NT2/D1 (cell line): ENCODE data around the gene TNFAIP8.

Experiments used
- DNase-seq: peaks from one replicate; pipeline ENCODE4 v3.0.0-alpha.2; 2011; ENCODE audit warnings: low read depth, low spot score
- H3K27me3 ChIP-seq: 2 replicates; pipeline ENCODE4 v1.6.0; 2011; ENCODE audit warnings: mild to moderate bottlenecking; ENCODE audit not compliant: insufficient read length, insufficient read depth
- H3K36me3 ChIP-seq: 2 replicates; pipeline ENCODE4 v1.6.1; 2011; ENCODE audit warnings: mild to moderate bottlenecking, low read length, mixed read lengths; ENCODE audit not compliant: insufficient read depth, insufficient read length
- H3K4me1 ChIP-seq: 2 replicates; pipeline ENCODE4 v1.5.1; 2011; ENCODE audit not compliant: insufficient read depth, insufficient read length
- H3K4me3 ChIP-seq: 2 replicates; pipeline ENCODE4 v1.5.1; 2011; ENCODE audit warnings: low read depth; ENCODE audit not compliant: insufficient read length
- H3K9ac ChIP-seq: 2 replicates; pipeline ENCODE4 v1.6.0; 2011; ENCODE audit warnings: low read depth; ENCODE audit not compliant: insufficient read length
- H3K9me3 ChIP-seq: 2 replicates; pipeline ENCODE4 v1.5.1; 2011; ENCODE audit warnings: mild to moderate bottlenecking, low read length; ENCODE audit not compliant: insufficient read depth
- SUZ12 ChIP-seq: IDR thresholded peaks from 2 replicates; pipeline ENCODE4 v1.6.1; 2011; ENCODE audit not compliant: insufficient read length, insufficient read depth; ENCODE audit errors: extremely low read depth
- YY1 ChIP-seq: IDR thresholded peaks from 2 replicates; pipeline ENCODE4 v1.6.1; 2011; ENCODE audit not compliant: insufficient read length, insufficient read depth
- ZNF274 ChIP-seq: IDR thresholded peaks from 2 replicates; pipeline ENCODE4 v1.6.1; 2011; ENCODE audit warnings: mild to moderate bottlenecking, low read depth, low read length

TNFAIP8 gene

GRCh38 chr5:119315516-119315949, 40.3 kb upstream of the TNFAIP8 start:
- DNase-seq = no peak
- Histone ChIP-seq H3K27me3 (no peaks in the 10 kb centered on the region), H3K36me3 (no peaks in the 10 kb centered on the region), H3K4me3 (no peak overlapping the region), H3K9ac (no peak overlapping the region), H3K9me3 (no peaks in the 10 kb centered on the region), H3K4me1 (no peaks in the 10 kb centered on the region)
- TF ChIP-seq ZNF274 = no peak
- no peak for TF ChIP-seq YY1
- TF ChIP-seq SUZ12 = no peak

- TF ChIP-seq ZNF274 (no peak), YY1 (no peak), SUZ12 (no peak)
- Histone ChIP-seq H3K4me3 (no peak overlapping the region), H3K9ac (no peak overlapping the region), H3K4me1 (no peaks in the 10 kb centered on the region), H3K36me3 (no peaks in the 10 kb centered on the region), H3K27me3 (no peaks in the 10 kb centered on the region), H3K9me3 (no peaks in the 10 kb centered on the region)
- DNase-seq = no peak
Measured at GRCh38 chr5:119316086-119316485, 39.7 kb upstream of the TNFAIP8 start.

GRCh38 chr5:119316906-119317305, 38.9 kb upstream of the TNFAIP8 start:
- Histone ChIP-seq H3K36me3 (no peaks in the 10 kb centered on the region), H3K4me1 (peaks cover 3% of the 10 kb centered on the region), H3K4me3 (no peak overlapping the region), H3K9me3 (no peaks in the 10 kb centered on the region), H3K9ac (no peak overlapping the region), H3K27me3 (no peaks in the 10 kb centered on the region)
- TF ChIP-seq ZNF274 = no peak
- TF ChIP-seq YY1 = no peak
- TF ChIP-seq SUZ12 = no peak
- DNase-seq = no peak

GRCh38 chr5:119318256-119318894, 37.4 kb upstream of the TNFAIP8 start:
- no peak overlapping the region for H3K9ac ChIP-seq
- no peak overlapping the region for H3K4me3 ChIP-seq
- no peaks in the 10 kb centered on the region for H3K36me3 ChIP-seq
- no peak for DNase-seq
- H3K4me1 ChIP-seq = peaks cover 7% of the 10 kb centered on the region
- no peaks in the 10 kb centered on the region for H3K9me3 ChIP-seq
- TF ChIP-seq SUZ12 = no peak
- TF ChIP-seq YY1 = no peak
- TF ChIP-seq ZNF274 = no peak
- H3K27me3 ChIP-seq = no peaks in the 10 kb centered on the region

DNA sequence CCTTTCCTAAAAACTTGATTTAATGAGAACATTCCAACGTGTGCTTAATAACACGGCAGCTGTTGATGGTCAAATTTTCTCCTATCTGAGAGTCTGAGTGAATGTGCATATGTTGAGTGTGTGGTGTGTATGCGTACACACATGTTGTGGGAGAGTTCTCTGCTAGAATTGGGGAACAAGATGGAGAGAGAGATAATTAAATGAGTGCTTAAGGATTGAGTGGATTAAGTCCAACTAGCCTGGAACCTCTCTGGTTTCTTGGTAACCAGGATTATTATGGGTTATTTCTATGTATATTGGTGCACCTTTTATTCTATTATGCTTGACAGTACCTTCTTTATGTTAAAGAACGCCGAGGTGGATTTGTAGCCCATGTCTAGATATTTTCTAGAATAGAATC, 36.4 kb upstream of the TNFAIP8 start:
- Histone ChIP-seq H3K27me3 (no peaks in the 10 kb centered on the region), H3K9me3 (no peaks in the 10 kb centered on the region), H3K9ac (no peak overlapping the region), H3K4me3 (no peak overlapping the region), H3K36me3 (no peaks in the 10 kb centered on the region), H3K4me1 (peaks cover 7% of the 10 kb centered on the region)
- TF ChIP-seq SUZ12 = no peak
- TF ChIP-seq YY1 = no peak
- TF ChIP-seq ZNF274 = no peak
- DNase-seq = no peak

DNA sequence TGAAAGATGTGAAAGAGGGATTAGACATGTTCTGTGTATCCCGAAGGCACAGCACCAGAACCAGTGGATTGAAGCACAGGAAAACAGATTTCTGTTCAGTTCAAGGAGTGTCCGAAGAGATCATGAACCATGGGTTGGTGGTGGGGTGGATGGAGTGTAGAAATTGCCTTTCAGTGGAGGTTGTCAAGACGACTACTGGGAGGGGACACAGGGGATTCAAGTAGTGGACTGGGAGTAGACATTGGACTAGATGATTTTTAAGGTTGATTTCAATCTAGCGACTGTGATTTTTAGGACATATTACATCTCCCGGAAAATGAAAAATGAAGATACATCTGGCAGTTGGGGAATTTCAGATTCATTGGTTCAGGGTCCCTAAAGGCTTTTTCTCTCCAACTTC, 35.9 kb upstream of the TNFAIP8 start:
- Histone ChIP-seq H3K9ac (no peak overlapping the region), H3K4me1 (peaks cover 7% of the 10 kb centered on the region)

GRCh38 chr5:119321569-119322311, 34.1 kb upstream of the TNFAIP8 start:
- no peaks in the 10 kb centered on the region for H3K27me3 ChIP-seq
- H3K9ac ChIP-seq = no peak overlapping the region
- TF ChIP-seq YY1 (no peak), SUZ12 (no peak), ZNF274 (no peak)
- no peaks in the 10 kb centered on the region for H3K36me3 ChIP-seq
- H3K4me3 ChIP-seq = no peak overlapping the region
- H3K9me3 ChIP-seq = no peaks in the 10 kb centered on the region
- no peak for DNase-seq
- H3K4me1 ChIP-seq = peaks cover 11% of the 10 kb centered on the region

More for the DNA sequence above, 35.9 kb upstream of the TNFAIP8 start:
- TF ChIP-seq YY1 (no peak), ZNF274 (no peak), SUZ12 (no peak)
- no peak for DNase-seq
- no peaks in the 10 kb centered on the region for H3K27me3 ChIP-seq
- no peaks in the 10 kb centered on the region for H3K9me3 ChIP-seq
- H3K4me3 ChIP-seq = no peak overlapping the region
- H3K36me3 ChIP-seq = no peaks in the 10 kb centered on the region
